ES-I3 (cell line): Measurements from ENCODE around the gene CEL.
"Not testable (repeated sequence)": the region's sequence is repeated elsewhere in the genome, so short reads cannot be mapped to it uniquely, and the experiment has no call there.

Source experiments
- H3K36me3 ChIP-seq: 2 replicates; pipeline ENCODE4 v1.6.1; 2013; ENCODE audit warnings: mild to moderate bottlenecking, low read length, control low read depth, moderate library complexity; ENCODE audit not compliant: insufficient read depth
- H3K4me1 ChIP-seq: 2 replicates; pipeline ENCODE4 v1.6.1; 2013; ENCODE audit warnings: mild to moderate bottlenecking, control low read depth, low read length; ENCODE audit not compliant: insufficient read depth
- H3K9ac ChIP-seq: 2 replicates; pipeline ENCODE4 v1.6.1; 2013; ENCODE audit warnings: low read depth, mild to moderate bottlenecking, low read length, moderate library complexity
- H3K9me3 ChIP-seq: 2 replicates; pipeline ENCODE4 v1.6.1; 2013; ENCODE audit warnings: mild to moderate bottlenecking, low read length, moderate library complexity; ENCODE audit not compliant: control insufficient read depth, insufficient read depth

The CEL gene

DNA sequence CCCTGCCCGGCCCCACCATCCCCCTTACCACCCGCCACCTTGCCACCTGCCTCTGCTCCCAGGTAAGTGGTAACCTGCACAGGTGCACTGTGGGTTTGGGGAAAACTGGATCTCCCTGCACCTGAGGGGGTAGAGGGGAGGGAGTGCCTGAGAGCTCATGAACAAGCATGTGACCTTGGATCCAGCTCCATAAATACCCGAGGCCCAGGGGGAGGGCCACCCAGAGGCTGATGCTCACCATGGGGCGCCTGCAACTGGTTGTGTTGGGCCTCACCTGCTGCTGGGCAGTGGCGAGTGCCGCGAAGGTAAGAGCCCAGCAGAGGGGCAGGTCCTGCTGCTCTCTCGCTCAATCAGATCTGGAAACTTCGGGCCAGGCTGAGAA lies at the start of gene CEL:
TSS of gene CEL (plus strand) at position 218 of the 382 bp plus-strand sequence. CDS start at position 240, 22 bp downstream.
- not testable (repeated sequence) for H3K9me3 ChIP-seq, H3K9ac ChIP-seq, H3K36me3 ChIP-seq
- peaks cover 22% of the 10 kb centered on the region for H3K4me1 ChIP-seq

DNA sequence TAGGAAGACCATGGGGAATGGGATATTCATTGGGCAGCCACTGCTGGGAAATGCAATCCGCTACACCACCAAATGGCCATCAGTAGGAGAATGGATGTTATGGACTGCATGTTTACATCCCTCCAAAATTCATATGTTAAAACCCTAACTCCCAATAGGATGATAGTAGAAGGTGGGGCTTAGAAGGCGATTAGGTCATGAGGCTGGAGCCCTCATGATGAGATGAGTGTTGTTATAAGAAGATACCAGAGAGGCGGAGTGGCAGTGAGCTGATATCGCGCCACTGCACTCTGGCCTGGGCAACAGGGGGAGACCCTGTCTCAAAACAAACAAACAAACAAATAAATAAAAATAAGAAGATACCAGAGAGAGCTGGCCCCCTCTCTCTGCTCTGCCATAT lies 47.1 kb upstream of the CEL start:
- no peaks in the 10 kb centered on the region for H3K36me3 ChIP-seq
- no peaks in the 10 kb centered on the region; the same call in 1 of the 2 replicates for H3K9me3 ChIP-seq
- H3K4me1 ChIP-seq: no peaks in the 10 kb centered on the region
- H3K9ac ChIP-seq: no peak overlapping the region

DNA sequence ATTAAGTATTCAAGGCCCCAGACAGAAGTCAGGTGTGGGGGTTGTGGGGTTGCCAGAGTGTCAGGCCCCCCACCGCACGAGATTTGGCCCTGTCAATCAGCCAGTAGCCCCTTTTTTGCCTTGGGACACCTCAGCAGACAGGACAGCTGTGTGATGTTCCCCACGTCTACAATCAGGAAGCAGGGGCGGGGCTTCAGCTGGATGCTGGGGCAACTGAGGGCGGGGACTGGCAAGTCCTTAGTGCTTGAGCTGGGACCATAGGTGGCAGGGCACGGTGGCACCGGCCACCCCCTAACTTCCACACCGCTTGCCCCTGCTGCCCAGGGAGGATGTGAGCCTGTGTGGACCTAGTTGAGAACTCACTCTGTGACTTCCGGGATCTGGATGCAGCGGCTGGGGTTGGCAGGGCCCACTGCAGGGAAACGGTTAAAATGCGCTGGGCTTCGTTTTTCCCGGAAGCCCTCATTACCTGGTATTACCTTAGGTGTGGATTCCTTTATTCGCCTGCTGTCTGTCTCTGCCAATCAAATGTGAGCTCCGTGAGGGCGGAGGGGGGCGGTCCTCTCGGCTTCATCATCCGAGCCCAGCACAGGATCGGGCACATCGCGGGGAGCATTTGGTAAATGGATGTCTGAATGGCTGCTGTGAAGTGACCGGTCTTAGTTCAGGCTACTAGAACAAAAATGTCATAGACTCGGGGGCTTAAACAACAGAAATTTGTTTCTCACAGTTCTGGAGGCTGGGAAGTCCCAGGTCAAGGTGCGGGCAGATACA lies 38.5 kb upstream of the CEL start:
- H3K9ac ChIP-seq: no peak overlapping the region

GRCh38 chr9:133026426-133026825 lies 35.4 kb upstream of the CEL start:
- H3K9me3 ChIP-seq: peaks cover under 1% of the 10 kb centered on the region; the same call in 1 of the 2 replicates

More for the DNA sequence above, 38.5 kb upstream of the CEL start:
- H3K36me3 ChIP-seq: no peaks in the 10 kb centered on the region
- H3K9me3 ChIP-seq: no peaks in the 10 kb centered on the region
- no peaks in the 10 kb centered on the region for H3K4me1 ChIP-seq

GRCh38 chr9:133027134-133027533 lies 34.6 kb upstream of the CEL start:
- H3K9me3 ChIP-seq: peaks cover 3% of the 10 kb centered on the region; the same call in 1 of the 2 replicates
- no peaks in the 10 kb centered on the region for H3K36me3 ChIP-seq
- H3K9ac ChIP-seq: no peak overlapping the region
- H3K4me1 ChIP-seq: no peaks in the 10 kb centered on the region; the same call in 1 of the 2 replicates

More at GRCh38 chr9:133026426-133026825, 35.4 kb upstream of the CEL start:
- H3K36me3 ChIP-seq: no peaks in the 10 kb centered on the region
- no peaks in the 10 kb centered on the region for H3K4me1 ChIP-seq
- no peak overlapping the region for H3K9ac ChIP-seq

DNA sequence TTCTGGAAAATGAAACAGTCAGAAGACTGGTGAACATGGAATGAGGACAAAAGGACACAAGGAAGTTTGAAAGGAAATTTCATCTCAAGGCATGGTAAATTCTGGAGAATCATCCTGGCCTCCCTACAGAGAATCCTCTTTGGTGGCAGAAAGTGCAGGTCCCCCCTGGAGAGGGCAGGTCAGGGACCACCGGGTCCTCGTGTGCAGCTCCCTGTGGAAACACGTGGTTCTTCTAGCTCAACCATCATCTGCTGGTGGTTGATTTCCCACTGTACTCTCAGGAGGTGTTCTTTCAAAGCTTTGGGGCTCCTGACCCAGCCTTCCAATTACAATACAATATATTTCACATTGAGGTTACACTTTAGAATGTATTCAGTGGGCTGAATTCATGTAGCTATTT lies 33.6 kb upstream of the CEL start:
- H3K9me3 ChIP-seq: peaks cover 3% of the 10 kb centered on the region; the same call in 1 of the 2 replicates
- H3K9ac ChIP-seq: no peak overlapping the region
- H3K36me3 ChIP-seq: no peaks in the 10 kb centered on the region
- H3K4me1 ChIP-seq: no peaks in the 10 kb centered on the region; the same call in 1 of the 2 replicates

- Histone ChIP-seq H3K9ac (peak overlapping the region; percentile 98), H3K36me3 (no peaks in the 10 kb centered on the region), H3K9me3 (peaks cover 3% of the 10 kb centered on the region; the same call in 1 of the 2 replicates), H3K4me1 (no peaks in the 10 kb centered on the region; the same call in 1 of the 2 replicates)
Observed at GRCh38 chr9:133029994-133030316, 31.8 kb upstream of the CEL start.

DNA sequence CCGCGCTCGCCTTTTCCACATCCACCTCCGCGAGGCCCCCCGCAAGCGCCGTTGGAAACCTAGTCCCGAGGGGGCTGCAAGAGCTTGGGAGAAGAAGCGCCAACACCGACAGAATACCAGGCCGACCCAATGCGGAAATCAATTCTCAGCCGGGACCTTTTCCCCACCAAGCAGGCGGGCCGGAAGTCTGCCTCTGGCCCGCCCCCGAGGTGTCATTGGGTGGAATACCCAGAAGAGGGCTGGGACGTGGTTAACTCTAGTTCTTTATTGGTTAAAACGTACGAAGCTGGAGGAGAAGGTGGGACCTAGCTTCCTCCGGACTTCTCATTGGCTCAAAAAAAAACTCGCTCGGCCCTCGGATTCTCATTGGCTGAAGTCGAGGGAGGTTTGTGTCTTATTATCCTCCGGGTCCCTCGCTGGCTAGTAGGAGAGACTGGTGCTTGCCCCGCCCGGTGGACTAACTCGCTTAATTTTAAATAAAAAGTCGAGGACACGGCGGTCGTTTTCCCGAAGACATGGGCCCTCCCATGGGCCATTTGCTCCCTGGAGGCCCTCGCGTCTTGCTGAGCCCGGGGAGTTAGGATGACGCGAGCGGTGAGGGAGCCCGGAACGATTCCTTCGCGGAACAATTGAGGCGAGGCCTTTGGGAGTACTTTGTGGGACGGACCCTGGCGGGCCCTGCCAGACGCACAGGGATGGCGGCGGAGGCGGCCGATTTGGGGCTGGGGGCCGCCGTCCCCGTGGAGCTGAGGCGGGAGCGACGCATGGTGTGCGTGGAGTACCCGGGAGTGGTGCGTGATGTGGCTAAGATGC lies 31.3 kb upstream of the CEL start, which contains the start of gene GTF3C5:
TSS of gene GTF3C5 (plus strand) at position 681 of the 813 bp plus-strand sequence. CDS start at position 696, 15 bp downstream.
- no peaks in the 10 kb centered on the region; the same call in 1 of the 2 replicates for H3K4me1 ChIP-seq
- peaks cover 3% of the 10 kb centered on the region; the same call in 1 of the 2 replicates for H3K9me3 ChIP-seq
- no peaks in the 10 kb centered on the region for H3K36me3 ChIP-seq
- H3K9ac ChIP-seq: peak within 1 kb of the TSS; percentile 98

DNA sequence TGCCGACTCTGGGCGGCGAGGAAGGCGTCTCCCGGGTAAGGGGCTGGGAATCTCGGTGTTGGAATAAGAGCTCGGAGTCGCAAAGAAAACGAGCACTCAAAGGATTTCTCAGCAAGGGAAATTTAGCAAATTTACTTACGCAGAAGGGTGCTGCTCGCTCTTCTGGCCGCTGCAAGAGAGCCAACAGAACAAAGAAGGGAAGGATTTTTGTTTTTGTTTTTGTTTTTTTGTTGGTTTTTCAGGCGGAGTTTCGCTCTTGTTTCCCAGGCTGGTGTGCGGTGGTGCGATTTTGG lies 30.7 kb upstream of the CEL start:
- peak overlapping the region; percentile 98 for H3K9ac ChIP-seq
- H3K4me1 ChIP-seq: no peaks in the 10 kb centered on the region; the same call in 1 of the 2 replicates
- peaks cover 3% of the 10 kb centered on the region; the same call in 1 of the 2 replicates for H3K9me3 ChIP-seq
- no peaks in the 10 kb centered on the region for H3K36me3 ChIP-seq

GRCh38 chr9:133031496-133031911 lies 30.3 kb upstream of the CEL start:
- Histone ChIP-seq H3K9ac (peak overlapping the region; percentile 98), H3K9me3 (peaks cover 3% of the 10 kb centered on the region; the same call in 1 of the 2 replicates), H3K4me1 (no peaks in the 10 kb centered on the region; the same call in 1 of the 2 replicates), H3K36me3 (no peaks in the 10 kb centered on the region)

GRCh38 chr9:133032171-133032570 lies 29.6 kb upstream of the CEL start:
- no peaks in the 10 kb centered on the region; the same call in 1 of the 2 replicates for H3K4me1 ChIP-seq
- peaks cover 3% of the 10 kb centered on the region; the same call in 1 of the 2 replicates for H3K9me3 ChIP-seq
- no peak overlapping the region for H3K9ac ChIP-seq
- H3K36me3 ChIP-seq: no peaks in the 10 kb centered on the region

- Histone ChIP-seq H3K36me3 (no peaks in the 10 kb centered on the region), H3K9me3 (peaks cover 3% of the 10 kb centered on the region; the same call in 1 of the 2 replicates), H3K4me1 (no peaks in the 10 kb centered on the region; the same call in 1 of the 2 replicates), H3K9ac (no peak overlapping the region)
Observed at GRCh38 chr9:133035669-133036068, 26.1 kb upstream of the CEL start.

DNA sequence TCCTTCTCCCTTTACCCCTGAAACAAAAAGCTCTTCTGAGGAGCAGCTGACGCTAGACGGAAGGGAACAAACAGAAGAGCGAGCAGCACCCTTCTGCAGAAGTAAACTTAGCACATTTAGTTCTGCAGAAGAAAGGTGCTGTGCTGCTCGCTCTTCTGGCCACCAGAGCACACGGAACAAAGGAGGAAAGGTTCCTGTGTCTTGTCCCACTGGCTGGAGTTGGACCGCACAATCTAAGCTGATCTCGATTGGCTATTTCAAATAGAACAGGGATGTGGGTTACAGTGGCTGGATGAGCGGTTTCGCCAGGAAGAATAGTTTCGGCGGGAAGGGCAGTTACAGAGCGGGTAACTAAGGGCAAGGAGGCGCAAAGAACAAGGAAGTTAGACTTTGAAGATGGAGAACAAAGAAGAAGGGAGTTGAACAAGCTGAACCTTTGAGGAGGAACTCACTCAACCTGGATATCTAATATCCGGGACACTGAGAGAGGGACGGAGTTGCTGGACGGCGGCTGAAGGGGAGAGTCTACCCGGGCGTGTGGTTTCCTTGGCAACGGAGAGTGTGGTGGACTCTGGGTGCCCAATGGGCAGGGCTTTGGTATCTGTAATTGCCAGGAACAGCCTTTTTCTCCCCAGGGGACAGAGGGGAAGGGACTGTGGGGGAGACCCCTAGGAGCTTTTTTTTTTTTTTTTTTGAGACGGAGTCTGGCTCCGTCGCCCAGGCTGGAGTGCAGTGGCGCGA lies 23.8 kb upstream of the CEL start:
- Histone ChIP-seq H3K36me3 (peaks cover 6% of the 10 kb centered on the region; the same call in 1 of the 2 replicates), H3K4me1 (no peaks in the 10 kb centered on the region), H3K9me3 (no peaks in the 10 kb centered on the region), H3K9ac (no peak overlapping the region)

DNA sequence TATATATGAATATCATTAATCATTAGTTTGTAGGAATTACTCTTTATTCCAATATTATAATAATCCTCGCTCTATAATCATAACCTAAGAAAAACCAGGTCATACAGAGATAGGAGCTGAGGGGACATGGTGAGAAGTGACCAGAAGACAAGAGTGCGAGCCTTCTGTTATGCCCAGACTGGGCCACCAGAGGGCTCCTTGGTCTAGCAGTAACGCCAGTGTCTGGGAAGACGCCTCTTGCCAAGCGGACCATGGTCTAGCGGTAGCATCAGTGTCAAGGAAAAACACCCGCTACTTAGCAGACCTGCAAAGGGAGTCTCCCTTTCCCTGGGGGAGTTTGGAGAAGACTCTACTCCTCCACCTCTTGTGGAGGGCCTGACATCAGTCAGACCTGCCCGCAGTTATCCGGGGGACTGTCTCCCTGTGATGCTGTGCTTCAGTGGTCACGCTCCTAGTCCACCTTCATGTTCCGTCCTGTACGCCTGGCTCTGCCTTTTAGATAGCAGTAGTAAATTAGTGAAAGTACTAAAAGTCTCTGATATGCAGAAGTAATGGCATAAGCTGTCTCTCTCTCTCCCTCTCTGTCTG lies 20.8 kb upstream of the CEL start:
- H3K36me3 ChIP-seq: peaks cover 22% of the 10 kb centered on the region
- H3K9me3 ChIP-seq, H3K9ac ChIP-seq, H3K4me1 ChIP-seq: not testable (repeated sequence)
